ENCODE results near the gene CA12.

Gene CA12

GRCh38 chr15:63292771-63293170, 88.9 kb downstream of the CA12 start:
- DNase-seq (ENCODE audit: low spot score), result peak; percentile 18

GRCh38 chr15:63292241-63292640, 89.4 kb downstream of the CA12 start:
- no peak for DNase-seq (ENCODE audit: low spot score)
- TF ChIP-seq CTCF (IDR thresholded peaks at IDR 0.05; ENCODE audit: extremely low read depth, missing control alignments), result no peak

More at GRCh38 chr15:63292771-63293170, 88.9 kb downstream of the CA12 start:
- TF ChIP-seq CTCF (IDR thresholded peaks at IDR 0.05; ENCODE audit: extremely low read depth, missing control alignments), result no peak

- DNase-seq (ENCODE audit: low spot score), result no peak
- no peak for TF ChIP-seq CTCF (IDR thresholded peaks at IDR 0.05; ENCODE audit: extremely low read depth, missing control alignments)
These were observed 90.1 kb downstream of the CA12 start for GRCh38 chr15:63291507-63291906.

- peak; percentile 65 for DNase-seq (ENCODE audit: low spot score)
- TF ChIP-seq CTCF (IDR thresholded peaks at IDR 0.05; ENCODE audit: extremely low read depth, missing control alignments), result peak; percentile 15
These were observed 92.8 kb downstream of the CA12 start for GRCh38 chr15:63288778-63289378.

- TF ChIP-seq CTCF (IDR thresholded peaks at IDR 0.05; ENCODE audit: extremely low read depth, missing control alignments), result no peak
- DNase-seq (ENCODE audit: low spot score), result no peak
These were observed 93.3 kb downstream of the CA12 start for GRCh38 chr15:63288342-63288741.

- no peak for TF ChIP-seq CTCF (IDR thresholded peaks at IDR 0.05; ENCODE audit: extremely low read depth, missing control alignments)
- DNase-seq (ENCODE audit: low spot score), result no peak
These were observed 94.5 kb downstream of the CA12 start for GRCh38 chr15:63287109-63287508.

- no peak for TF ChIP-seq CTCF (IDR thresholded peaks at IDR 0.05; ENCODE audit: extremely low read depth, missing control alignments)
- DNase-seq (ENCODE audit: low spot score), result no peak
These were observed 97.3 kb downstream of the CA12 start for GRCh38 chr15:63284335-63284734.

Measured in GM20000 (cell line).